ENCODE measurements around the gene UBXN2A.

Gene UBXN2A

GRCh38 chr2:23939987-23940717, at the start of gene UBXN2A:
TSS of gene UBXN2A (plus strand) at chr2:23940463. CDS start at chr2:23958315, 17,852 bp downstream.
- peak; percentile 77 for DNase-seq

- DNase-seq, result no peak
Observed at GRCh38 chr2:23900133-23900532, 40.1 kb upstream of the UBXN2A start.

GRCh38 chr2:23900541-23901322, 39.5 kb upstream of the UBXN2A start:
- DNase-seq, result no peak

DNA sequence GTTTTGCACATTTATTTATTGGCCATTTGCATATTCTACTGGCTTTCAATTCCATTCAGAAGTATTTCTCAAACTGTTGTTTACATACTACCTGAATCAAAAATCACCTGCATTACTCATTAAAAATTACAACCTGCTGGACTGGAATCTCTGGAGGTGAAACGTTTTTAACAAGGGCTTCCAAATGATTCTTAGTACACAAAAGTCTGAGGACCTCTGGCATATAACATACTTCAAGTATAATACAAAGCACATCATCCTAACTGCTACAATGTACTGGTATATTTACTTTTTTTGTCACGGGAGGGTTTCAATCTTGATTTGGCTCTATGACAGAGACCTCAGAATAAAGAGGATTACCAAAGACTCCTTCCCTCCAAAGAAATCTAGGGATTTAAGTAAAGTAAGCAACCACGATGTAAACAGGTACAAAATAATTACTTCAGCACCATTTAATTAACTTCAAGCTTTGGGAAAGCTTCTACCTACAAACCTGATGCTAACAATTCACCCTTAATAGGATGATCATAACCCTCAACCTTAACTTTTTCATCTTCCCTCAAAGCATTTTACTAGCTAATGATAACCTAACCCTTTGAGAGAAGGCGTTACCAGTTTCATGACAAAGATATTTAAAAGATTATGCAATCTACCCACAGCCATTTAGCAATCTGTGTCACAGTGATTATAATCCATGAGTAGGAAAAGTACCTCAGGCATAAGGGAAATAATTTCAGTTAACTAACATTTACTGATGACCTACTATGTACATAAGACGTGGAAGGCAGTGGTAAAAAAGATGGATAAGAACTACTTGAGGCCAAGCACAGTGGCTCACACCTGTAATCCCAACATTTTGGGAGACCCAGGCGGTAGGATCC, 38.1 kb upstream of the UBXN2A start:
- DNase-seq, result no peak

GRCh38 chr2:23903034-23903433, 37.2 kb upstream of the UBXN2A start:
- no peak for DNase-seq

GRCh38 chr2:23904215-23904614, 36.0 kb upstream of the UBXN2A start:
- no peak for DNase-seq

GRCh38 chr2:23904692-23905091, 35.6 kb upstream of the UBXN2A start:
- DNase-seq, result no peak

DNA sequence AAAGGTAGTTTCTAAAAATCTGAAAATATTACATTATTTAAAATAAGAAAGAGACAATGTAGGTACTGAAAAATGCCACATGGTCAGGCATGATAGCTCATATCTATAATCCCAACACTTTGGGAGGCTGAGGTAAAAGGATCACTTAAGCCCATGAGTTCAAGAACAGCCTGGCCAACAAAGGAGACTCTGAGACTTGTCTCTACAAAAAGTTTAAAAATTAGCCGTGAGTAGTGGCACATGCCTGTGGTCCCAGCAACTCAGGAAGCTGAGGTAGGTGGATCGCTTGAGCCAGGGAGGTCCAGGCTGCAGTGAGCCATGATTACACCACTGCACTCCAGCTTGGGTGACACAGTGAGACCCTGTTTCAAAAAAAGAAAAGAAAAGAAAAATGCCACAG, 35.1 kb upstream of the UBXN2A start:
- DNase-seq, result no peak

- no peak for DNase-seq
Observed at GRCh38 chr2:23912054-23912453, 28.2 kb upstream of the UBXN2A start.

- DNase-seq, result no peak
Observed at GRCh38 chr2:23915327-23915726, 24.9 kb upstream of the UBXN2A start.

- DNase-seq, result no peak
Observed at GRCh38 chr2:23916727-23917405, 23.4 kb upstream of the UBXN2A start.

- no peak for DNase-seq
Observed at GRCh38 chr2:23918837-23919489, 21.3 kb upstream of the UBXN2A start.

DNA sequence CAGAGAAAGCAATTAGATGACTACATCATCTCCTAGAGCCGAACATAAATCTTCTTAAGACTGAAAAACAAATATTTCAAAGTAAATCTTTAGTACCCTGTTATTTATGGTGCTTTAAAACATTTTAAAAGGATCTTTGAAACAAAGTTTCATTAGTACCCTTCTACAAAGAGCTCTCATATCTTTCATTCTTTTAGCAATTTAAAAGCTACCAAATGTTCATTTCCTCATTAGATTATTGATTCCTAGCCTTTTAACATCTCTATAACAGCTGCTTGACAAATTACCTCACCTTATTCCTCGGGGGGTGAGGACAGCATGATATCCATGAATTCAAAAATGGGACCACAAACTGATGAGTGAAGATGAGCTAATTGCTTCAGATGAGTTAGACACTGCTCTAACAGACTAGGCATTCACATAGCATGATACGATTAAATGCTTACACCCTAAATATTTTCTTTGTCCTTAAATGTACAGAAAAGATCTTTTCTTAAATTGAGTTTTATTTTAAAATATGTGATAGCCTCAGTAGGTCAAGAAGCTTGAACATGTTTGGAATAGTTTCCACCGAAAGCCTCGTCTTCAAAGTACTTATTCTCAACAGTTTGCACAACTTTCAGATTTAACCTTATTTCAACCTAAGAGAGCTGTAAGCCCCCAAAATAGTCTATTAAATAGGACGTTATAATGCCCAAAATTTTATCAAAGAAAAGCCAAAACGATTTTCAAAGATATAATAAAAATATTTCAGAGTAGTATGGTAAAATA, 15.5 kb upstream of the UBXN2A start:
- no peak for DNase-seq

DNA sequence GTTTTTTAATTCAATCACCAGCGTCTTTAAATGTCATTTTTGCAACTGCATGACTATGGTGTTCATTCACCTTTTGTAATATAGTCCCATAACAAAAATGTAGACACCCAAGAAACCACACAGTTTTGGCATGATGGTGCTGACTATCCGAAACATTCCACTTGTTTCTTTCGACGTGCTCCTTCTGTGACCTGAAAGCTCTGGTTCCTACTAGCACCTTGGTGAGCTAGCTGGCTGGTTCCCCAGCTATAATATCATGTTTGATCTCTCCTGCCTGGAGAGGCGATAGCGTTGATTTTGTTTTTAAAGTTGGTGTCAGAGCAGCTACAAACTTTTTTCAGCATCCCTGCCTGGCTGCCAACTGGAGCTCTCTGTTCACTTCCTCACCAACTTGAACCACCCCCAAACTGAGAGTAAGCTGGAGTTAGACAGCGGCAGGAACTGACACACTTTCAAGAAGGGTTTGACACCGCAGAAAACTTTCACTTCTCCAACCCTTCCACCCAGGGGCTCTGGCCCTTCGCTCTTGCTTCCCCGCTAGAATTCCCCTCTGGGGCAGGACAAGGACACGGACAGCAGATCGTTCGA, 14.5 kb upstream of the UBXN2A start:
- peak; percentile 38 for DNase-seq

DNA sequence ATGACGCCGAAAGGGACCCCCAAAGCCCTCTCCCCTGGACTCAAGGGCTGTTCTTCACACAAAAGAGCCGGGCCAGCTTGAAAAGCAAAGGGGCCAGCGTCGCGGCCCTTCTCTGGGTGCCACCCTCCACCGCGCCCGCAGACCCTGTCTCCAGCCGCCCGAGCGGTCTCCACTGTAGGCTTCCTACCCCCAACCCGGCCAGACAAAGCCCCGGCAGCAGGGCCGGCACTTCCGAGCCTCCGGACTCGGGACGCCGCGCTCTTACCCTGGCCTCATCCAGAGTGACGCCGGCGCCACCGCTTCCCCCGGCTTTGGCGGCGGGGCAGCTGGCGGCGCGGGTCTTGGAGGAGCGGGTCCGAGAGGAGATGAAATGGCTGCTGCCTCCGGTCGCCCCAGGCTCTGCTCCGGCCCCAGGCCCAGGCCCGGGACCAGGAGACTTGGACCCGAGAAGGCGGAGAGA, 13.9 kb upstream of the UBXN2A start:
- peak; percentile 39 for DNase-seq

- peak; percentile 95 for DNase-seq
Observed at GRCh38 chr2:23926750-23927571, 13.3 kb upstream of the UBXN2A start, which contains the start of gene ATAD2B. TSS of gene ATAD2B (minus strand) at chr2:23927123. CDS start at chr2:23926770, 353 bp downstream.

DNA sequence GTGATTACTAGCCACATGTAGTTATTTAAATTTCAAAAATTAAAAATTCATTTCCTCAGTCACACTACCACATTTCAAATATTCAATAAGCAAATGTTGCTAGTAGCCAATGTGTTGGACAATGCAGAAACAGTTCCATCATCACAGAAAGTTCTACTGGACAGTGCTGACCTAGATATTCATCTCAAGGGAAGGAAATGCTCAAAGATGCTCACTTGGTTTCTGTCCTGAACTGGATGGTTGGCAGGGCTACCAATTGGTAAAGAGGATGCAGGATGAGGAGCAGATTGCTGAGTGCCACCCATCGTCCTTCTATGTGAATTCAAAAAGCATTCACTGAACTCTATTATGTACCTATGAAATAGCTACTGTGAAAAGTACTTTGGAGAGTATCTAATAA, 6.0 kb upstream of the UBXN2A start:
- no peak for DNase-seq

- peak; percentile 48 for DNase-seq
Observed at GRCh38 chr2:23940718-23941620, 706 bp downstream of the UBXN2A start.

GRCh38 chr2:23941644-23942043, 1.4 kb downstream of the UBXN2A start:
- DNase-seq, result no peak
